ENCODE measurements around the gene GIMAP7. TPM values are rescaled to one million over a fixed set of nuclear protein-coding genes. Genes with fewer than 3 reads are reported as not detected.
A peak's percentile ranks its signal among the peaks of the same experiment; 100 is the strongest.
"Not testable (repeated sequence)": the region's sequence is repeated elsewhere in the genome, so short reads cannot be mapped to it uniquely, and the experiment has no call there.

GIMAP7 gene
- total RNA-seq, 2 donors from 2014 or later, result 3.6 to 5.7 TPM

GRCh38 chr7:150516956-150517745 lies 2.5 kb downstream of the GIMAP7 start:
- DNase-seq, result no peak
- Histone ChIP-seq H3K27me3 (no peaks in the 10 kb centered on the region), H3K27ac (peak overlapping the region in 1 of 4 donors; percentile 7), H3K4me3 (no peak overlapping the region), H3K9me3 (no peaks in the 10 kb centered on the region), H3K4me1 (no peaks in the 10 kb centered on the region), H3K36me3 (replicated peaks in 1 of 2; ENCODE audit: insufficient read depth in 1 of 2, low read depth in 2 of 2) (no peaks in the 10 kb centered on the region)
- 75 to 89% methylated on average over 1 of the region's 1 CpG for WGBS, 2 donors
- no peak for TF ChIP-seq POLR2A (IDR thresholded peaks at IDR 0.05)
- TF ChIP-seq CTCF (IDR thresholded peaks at IDR 0.05), result no peak
- intact Hi-C loops (cut with DNase I), result no loop called here
- ATAC-seq, result no peak

- Histone ChIP-seq H3K27ac (no peak overlapping the region), H3K27me3 (no peaks in the 10 kb centered on the region), H3K4me3 (no peak overlapping the region), H3K36me3 (replicated peaks in 1 of 2; ENCODE audit: insufficient read depth in 1 of 2, low read depth in 2 of 2) (no peaks in the 10 kb centered on the region), H3K4me1 (no peaks in the 10 kb centered on the region), H3K9me3 (no peaks in the 10 kb centered on the region)
- DNase-seq (no peak), ATAC-seq (no peak)
- TF ChIP-seq POLR2A (IDR thresholded peaks at IDR 0.05) (no peak), CTCF (IDR thresholded peaks at IDR 0.05) (no peak)
- WGBS, 2 donors, result 79 to 81% methylated on average over 2 of the region's 2 CpGs
- intact Hi-C loops (cut with DNase I), result no loop called here
These were observed 4.6 kb downstream of the GIMAP7 start for GRCh38 chr7:150519310-150519709.

- H3K27ac ChIP-seq, result no peak overlapping the region
- H3K9me3 ChIP-seq, result no peaks in the 10 kb centered on the region
- no peaks in the 10 kb centered on the region for H3K36me3 ChIP-seq (replicated peaks in 1 of 2; ENCODE audit: insufficient read depth in 1 of 2, low read depth in 2 of 2)
- no peak overlapping the region for H3K4me3 ChIP-seq
- TF ChIP-seq POLR2A (IDR thresholded peaks at IDR 0.05) (no peak), CTCF (IDR thresholded peaks at IDR 0.05) (no peak)
- no peaks in the 10 kb centered on the region for H3K4me1 ChIP-seq
- ATAC-seq (no peak), DNase-seq (no peak)
- H3K27me3 ChIP-seq, result no peaks in the 10 kb centered on the region
- intact Hi-C loops (cut with DNase I), result no loop called here
- WGBS, 2 donors, result 78 to 87% methylated on average over 8 of the region's 8 CpGs
These were observed 5.5 kb downstream of the GIMAP7 start for GRCh38 chr7:150520145-150520544.

- H3K36me3 ChIP-seq (replicated peaks in 1 of 2; ENCODE audit: insufficient read depth in 1 of 2, low read depth in 2 of 2); H3K27ac ChIP-seq; intact Hi-C loops (cut with DNase I); DNase-seq; H3K4me3 ChIP-seq; H3K27me3 ChIP-seq; H3K4me1 ChIP-seq; ATAC-seq; H3K9me3 ChIP-seq: not testable (repeated sequence)
- 58 to 67% methylated on average over 6 of the region's 6 CpGs for WGBS, 2 donors
These were observed 8.3 kb downstream of the GIMAP7 start for GRCh38 chr7:150522931-150523330.

GRCh38 chr7:150524018-150524417 lies 9.3 kb downstream of the GIMAP7 start:
- Histone ChIP-seq H3K36me3 (replicated peaks in 1 of 2; ENCODE audit: insufficient read depth in 1 of 2, low read depth in 2 of 2) (no peaks in the 10 kb centered on the region), H3K27ac (no peak overlapping the region), H3K4me1 (no peaks in the 10 kb centered on the region), H3K9me3 (peaks cover 0 to 12% (median 0%) of the 10 kb centered on the region in 3 donors), H3K27me3 (no peaks in the 10 kb centered on the region), H3K4me3 (no peak overlapping the region)
- intact Hi-C loops (cut with DNase I), result no loop called here
- DNase-seq, result no peak
- ATAC-seq, result no peak
- WGBS, 2 donors, result 0 to 49% methylated on average over 1 to 2 of the region's 2 CpGs
- TF ChIP-seq CTCF (IDR thresholded peaks at IDR 0.05), result no peak
- no peak for TF ChIP-seq POLR2A (IDR thresholded peaks at IDR 0.05)

Measured in body of pancreas (tissue), 4 donors.